ENCODE data around the gene METTL18. TPM values are rescaled to one million over a fixed set of nuclear protein-coding genes. Genes with fewer than 3 reads are reported as not detected.

Gene METTL18
- total RNA-seq, 1 donor from 2014 or later, result 5.4 TPM

Other genes starting within 250 kb of the METTL18 start
- gene F5, start 208.4 kb downstream of the METTL18 start, total RNA-seq, result 21.2 TPM
- gene SELP, start 164.8 kb downstream of the METTL18 start, total RNA-seq, result 9.0 TPM
- 0.89 TPM for gene SELL, start 83.3 kb downstream of the METTL18 start, total RNA-seq
- 0.65 TPM for gene SELE, start 60.8 kb downstream of the METTL18 start, total RNA-seq
- 5.5 TPM for gene SCYL3, start 99.0 kb upstream of the METTL18 start, total RNA-seq

All from Right ventricle myocardium superior (tissue), 1 donor.